ENCODE results near the gene CLASRP.

The CLASRP gene

GRCh38 chr19:45041125-45041524 is 2.3 kb downstream of the CLASRP start:
- H3K4me3 ChIP-seq (ENCODE audit: low read depth, low read length), result no peak overlapping the region
- TF ChIP-seq, protein P1, sequence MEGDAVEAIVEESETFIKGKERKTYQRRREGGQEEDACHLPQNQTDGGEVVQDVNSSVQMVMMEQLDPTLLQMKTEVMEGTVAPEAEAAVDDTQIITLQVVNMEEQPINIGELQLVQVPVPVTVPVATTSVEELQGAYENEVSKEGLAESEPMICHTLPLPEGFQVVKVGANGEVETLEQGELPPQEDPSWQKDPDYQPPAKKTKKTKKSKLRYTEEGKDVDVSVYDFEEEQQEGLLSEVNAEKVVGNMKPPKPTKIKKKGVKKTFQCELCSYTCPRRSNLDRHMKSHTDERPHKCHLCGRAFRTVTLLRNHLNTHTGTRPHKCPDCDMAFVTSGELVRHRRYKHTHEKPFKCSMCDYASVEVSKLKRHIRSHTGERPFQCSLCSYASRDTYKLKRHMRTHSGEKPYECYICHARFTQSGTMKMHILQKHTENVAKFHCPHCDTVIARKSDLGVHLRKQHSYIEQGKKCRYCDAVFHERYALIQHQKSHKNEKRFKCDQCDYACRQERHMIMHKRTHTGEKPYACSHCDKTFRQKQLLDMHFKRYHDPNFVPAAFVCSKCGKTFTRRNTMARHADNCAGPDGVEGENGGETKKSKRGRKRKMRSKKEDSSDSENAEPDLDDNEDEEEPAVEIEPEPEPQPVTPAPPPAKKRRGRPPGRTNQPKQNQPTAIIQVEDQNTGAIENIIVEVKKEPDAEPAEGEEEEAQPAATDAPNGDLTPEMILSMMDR (IDR thresholded peaks at IDR 0.05; ENCODE audit: borderline replicate concordance, insufficient read depth, low read depth, low read length), result no peak

DNA sequence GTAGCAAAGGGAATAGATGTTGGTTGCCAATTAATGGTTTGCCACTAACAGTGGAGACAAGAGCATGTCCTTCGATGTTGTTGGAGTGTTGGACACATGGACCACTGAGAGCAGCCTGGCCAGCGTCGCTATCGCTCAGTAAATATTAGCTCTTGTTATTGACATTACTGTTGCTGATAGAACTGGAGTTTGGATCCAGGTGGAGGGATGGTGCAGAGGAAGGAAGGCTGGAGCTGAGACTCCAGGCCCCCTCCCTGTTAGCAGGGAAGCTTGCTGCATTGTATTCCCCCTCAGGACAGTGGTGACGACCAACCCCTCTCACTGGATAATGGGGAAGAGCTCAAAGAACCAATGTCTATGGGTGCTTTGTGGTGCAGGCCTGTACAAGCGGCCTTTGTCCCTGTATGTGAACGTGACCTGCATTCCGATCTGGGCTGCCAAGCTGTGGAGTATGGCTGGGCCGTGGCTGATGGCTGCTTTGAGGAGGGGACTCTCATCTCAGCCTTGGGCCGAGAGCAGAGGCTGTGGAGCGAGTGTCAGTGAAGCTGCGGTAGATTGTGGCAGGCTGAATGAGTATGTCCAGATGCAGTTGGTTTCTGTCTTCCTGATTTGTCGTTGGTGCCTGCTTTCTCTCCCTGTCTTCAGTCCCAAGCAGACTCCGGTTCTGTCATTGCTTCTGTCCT is 7.0 kb downstream of the CLASRP start:
- TF ChIP-seq, protein P1 (IDR thresholded peaks at IDR 0.05; ENCODE audit: borderline replicate concordance, insufficient read depth, low read depth, low read length), result no peak
- no peak overlapping the region for H3K4me3 ChIP-seq (ENCODE audit: low read depth, low read length)

- no peak overlapping the region for H3K4me3 ChIP-seq (ENCODE audit: low read depth, low read length)
- TF ChIP-seq, protein P1 (IDR thresholded peaks at IDR 0.05; ENCODE audit: borderline replicate concordance, insufficient read depth, low read depth, low read length), result no peak
These were observed 7.5 kb downstream of the CLASRP start for GRCh38 chr19:45046355-45046754.

GRCh38 chr19:45047188-45047797 is 8.4 kb downstream of the CLASRP start:
- H3K4me3 ChIP-seq (ENCODE audit: low read depth, low read length), result peak overlapping the region; percentile 17
- TF ChIP-seq, protein P1 (IDR thresholded peaks at IDR 0.05; ENCODE audit: borderline replicate concordance, insufficient read depth, low read depth, low read length), result no peak

GRCh38 chr19:45049073-45049736 is 10.4 kb downstream of the CLASRP start:
- TF ChIP-seq, protein P1 (IDR thresholded peaks at IDR 0.05; ENCODE audit: borderline replicate concordance, insufficient read depth, low read depth, low read length), result no peak
- H3K4me3 ChIP-seq (ENCODE audit: low read depth, low read length), result no peak overlapping the region

DNA sequence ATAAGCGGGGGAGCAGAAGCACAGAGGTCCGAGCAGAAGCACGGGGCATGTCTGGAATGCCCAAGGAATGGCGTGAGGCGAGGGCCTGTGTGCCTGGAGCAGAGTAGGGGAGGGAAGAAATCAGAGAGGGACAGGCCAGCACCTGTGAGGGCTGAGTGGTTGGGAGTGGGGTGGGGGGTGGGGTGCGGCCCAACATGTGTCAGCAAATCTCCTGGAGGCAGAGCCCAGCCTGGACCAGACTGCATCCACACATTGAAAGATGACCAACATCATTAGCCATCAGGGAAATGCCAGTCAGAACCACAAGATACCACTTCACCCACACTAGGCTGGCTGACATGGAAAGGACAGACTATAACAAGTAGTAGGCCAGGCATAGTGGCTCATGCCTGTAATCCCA is 11.2 kb downstream of the CLASRP start:
- TF ChIP-seq, protein P1 (IDR thresholded peaks at IDR 0.05; ENCODE audit: borderline replicate concordance, insufficient read depth, low read depth, low read length), result no peak

More for the DNA sequence above, 11.2 kb downstream of the CLASRP start:
- H3K4me3 ChIP-seq (ENCODE audit: low read depth, low read length), result no peak overlapping the region

Data from GM12875 (cell line).